Esophagus squamous epithelium (tissue), 4 donors: ENCODE measurements around the gene GALK2.

Experiments
- POLR2A ChIP-seq, 4 donors: fragments of 450-650 bp; IDR thresholded peaks; one replicate each; pipeline ENCODE4 v1.6.1; 2017; ENCODE audit warnings: antibody characterized with exemption in 4 of 4, mild to moderate bottlenecking in 4 of 4, moderate library complexity in 3 of 4
- TF ChIP-seq, protein P1 (sequence below), 6 experiments: fragments of 450-650 bp in 4 of 6; fragments of 200-600 bp in 2 of 6; sonication (generic) in 2 of 6; IDR thresholded peaks; one replicate each; pipeline ENCODE4 v1.5.1; 2016 to 2019; ENCODE audit warnings: antibody characterized with exemption in 6 of 6, mild to moderate bottlenecking in 4 of 6, moderate library complexity in 4 of 6

DNA sequence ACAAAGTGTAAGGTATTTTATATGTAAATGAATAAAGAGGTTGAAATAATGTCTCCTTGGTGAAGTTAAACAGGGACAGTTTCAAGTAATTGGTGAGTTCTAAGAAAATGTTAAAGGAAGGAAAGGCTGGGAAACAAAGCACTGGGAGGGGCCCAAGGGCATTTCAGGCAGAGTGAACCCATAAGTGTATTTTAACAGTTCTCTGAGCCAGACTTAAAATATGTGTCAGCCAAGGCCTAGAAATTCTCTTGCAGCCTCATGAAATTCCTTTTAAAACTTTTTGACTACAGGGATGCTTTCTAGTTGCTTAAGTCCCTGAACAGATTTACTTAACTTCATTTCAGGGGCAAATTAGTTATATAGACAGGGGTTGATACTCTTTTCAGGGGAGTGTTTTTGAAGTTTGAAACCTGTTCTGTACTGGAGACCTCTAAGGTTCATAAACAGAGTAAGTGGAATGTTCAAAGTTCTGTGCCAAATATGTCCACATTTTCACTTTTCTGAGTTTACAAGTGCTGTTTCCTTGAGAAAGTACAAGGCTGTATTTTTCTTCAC lies 77.6 kb downstream of the GALK2 start:
- TF ChIP-seq, protein P1, sequence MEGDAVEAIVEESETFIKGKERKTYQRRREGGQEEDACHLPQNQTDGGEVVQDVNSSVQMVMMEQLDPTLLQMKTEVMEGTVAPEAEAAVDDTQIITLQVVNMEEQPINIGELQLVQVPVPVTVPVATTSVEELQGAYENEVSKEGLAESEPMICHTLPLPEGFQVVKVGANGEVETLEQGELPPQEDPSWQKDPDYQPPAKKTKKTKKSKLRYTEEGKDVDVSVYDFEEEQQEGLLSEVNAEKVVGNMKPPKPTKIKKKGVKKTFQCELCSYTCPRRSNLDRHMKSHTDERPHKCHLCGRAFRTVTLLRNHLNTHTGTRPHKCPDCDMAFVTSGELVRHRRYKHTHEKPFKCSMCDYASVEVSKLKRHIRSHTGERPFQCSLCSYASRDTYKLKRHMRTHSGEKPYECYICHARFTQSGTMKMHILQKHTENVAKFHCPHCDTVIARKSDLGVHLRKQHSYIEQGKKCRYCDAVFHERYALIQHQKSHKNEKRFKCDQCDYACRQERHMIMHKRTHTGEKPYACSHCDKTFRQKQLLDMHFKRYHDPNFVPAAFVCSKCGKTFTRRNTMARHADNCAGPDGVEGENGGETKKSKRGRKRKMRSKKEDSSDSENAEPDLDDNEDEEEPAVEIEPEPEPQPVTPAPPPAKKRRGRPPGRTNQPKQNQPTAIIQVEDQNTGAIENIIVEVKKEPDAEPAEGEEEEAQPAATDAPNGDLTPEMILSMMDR (IDR thresholded peaks at IDR 0.05): no peak
- no peak for TF ChIP-seq POLR2A (IDR thresholded peaks at IDR 0.05)
